ENCODE data around the gene CHRNG.

The CHRNG gene

GRCh38 chr2:232519581-232520438, 19.7 kb upstream of the CHRNG start, which contains the start of gene PRSS56:
Gene PRSS56, plus strand, starts transcription at chr2:232520388. Its CDS starts 211 bp downstream, at chr2:232520599.
- no peak within 1 kb of the TSS for H3K27ac ChIP-seq
- TF ChIP-seq, protein P1, sequence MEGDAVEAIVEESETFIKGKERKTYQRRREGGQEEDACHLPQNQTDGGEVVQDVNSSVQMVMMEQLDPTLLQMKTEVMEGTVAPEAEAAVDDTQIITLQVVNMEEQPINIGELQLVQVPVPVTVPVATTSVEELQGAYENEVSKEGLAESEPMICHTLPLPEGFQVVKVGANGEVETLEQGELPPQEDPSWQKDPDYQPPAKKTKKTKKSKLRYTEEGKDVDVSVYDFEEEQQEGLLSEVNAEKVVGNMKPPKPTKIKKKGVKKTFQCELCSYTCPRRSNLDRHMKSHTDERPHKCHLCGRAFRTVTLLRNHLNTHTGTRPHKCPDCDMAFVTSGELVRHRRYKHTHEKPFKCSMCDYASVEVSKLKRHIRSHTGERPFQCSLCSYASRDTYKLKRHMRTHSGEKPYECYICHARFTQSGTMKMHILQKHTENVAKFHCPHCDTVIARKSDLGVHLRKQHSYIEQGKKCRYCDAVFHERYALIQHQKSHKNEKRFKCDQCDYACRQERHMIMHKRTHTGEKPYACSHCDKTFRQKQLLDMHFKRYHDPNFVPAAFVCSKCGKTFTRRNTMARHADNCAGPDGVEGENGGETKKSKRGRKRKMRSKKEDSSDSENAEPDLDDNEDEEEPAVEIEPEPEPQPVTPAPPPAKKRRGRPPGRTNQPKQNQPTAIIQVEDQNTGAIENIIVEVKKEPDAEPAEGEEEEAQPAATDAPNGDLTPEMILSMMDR (IDR thresholded peaks at IDR 0.05), result no peak
- TF ChIP-seq ZFX (IDR thresholded peaks at IDR 0.05; ENCODE audit: borderline replicate concordance), result no peak

- TF ChIP-seq, protein P1 (IDR thresholded peaks at IDR 0.05), result no peak
- TF ChIP-seq ZFX (IDR thresholded peaks at IDR 0.05; ENCODE audit: borderline replicate concordance), result no peak
Observed at GRCh38 chr2:232520489-232520888, 19.0 kb upstream of the CHRNG start.

GRCh38 chr2:232521098-232521497, 18.4 kb upstream of the CHRNG start:
- TF ChIP-seq, protein P1 (IDR thresholded peaks at IDR 0.05), result no peak
- TF ChIP-seq ZFX (IDR thresholded peaks at IDR 0.05; ENCODE audit: borderline replicate concordance), result no peak
- no peak overlapping the region for H3K27ac ChIP-seq

More at GRCh38 chr2:232520489-232520888, 19.0 kb upstream of the CHRNG start:
- H3K27ac ChIP-seq, result no peak overlapping the region

GRCh38 chr2:232521959-232522622, 17.4 kb upstream of the CHRNG start:
- TF ChIP-seq ZFX (IDR thresholded peaks at IDR 0.05; ENCODE audit: borderline replicate concordance), result no peak
- TF ChIP-seq, protein P1 (IDR thresholded peaks at IDR 0.05), result peak; percentile 92
- no peak overlapping the region for H3K27ac ChIP-seq

DNA sequence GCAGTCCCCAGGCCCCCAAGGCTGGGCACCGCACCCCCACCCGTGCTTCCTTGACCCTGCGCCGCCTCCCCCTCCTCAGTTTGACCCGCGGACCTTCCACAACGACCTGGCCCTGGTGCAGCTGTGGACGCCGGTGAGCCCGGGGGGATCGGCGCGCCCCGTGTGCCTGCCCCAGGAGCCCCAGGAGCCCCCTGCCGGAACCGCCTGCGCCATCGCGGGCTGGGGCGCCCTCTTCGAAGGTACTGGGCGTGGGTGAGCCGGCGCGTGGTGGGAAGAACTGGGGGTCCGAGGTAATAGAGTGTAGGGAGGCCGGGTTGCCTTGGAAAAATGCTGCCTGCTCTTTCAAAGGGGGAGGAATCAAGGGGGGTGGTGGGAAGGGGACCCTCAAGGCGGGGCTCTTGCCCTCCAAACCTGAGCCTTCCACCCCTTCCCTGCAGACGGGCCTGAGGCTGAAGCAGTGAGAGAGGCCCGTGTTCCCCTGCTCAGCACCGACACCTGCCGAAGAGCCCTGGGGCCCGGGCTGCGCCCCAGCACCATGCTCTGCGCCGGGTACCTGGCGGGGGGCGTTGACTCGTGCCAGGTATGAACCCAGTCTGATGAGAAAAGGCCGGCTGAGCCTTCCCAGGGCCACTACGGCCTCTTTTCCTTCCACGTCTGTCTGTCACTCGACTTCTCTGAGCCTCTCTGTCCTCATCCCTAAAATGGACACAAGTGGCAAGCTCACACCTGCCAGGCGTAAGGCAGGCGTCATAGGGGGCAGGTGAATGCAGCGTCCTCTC, 16.7 kb upstream of the CHRNG start:
- TF ChIP-seq ZFX (IDR thresholded peaks at IDR 0.05; ENCODE audit: borderline replicate concordance), result no peak
- TF ChIP-seq, protein P1 (IDR thresholded peaks at IDR 0.05), result no peak
- H3K27ac ChIP-seq, result no peak overlapping the region

DNA sequence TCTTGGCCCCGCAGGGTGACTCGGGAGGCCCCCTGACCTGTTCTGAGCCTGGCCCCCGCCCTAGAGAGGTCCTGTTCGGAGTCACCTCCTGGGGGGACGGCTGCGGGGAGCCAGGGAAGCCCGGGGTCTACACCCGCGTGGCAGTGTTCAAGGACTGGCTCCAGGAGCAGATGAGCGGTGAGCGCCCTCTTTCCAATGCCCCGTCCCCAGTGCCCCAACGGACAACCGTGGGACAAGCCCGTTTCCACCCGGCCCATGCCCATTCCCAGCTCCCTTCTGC, 16.1 kb upstream of the CHRNG start:
- H3K27ac ChIP-seq, result no peak overlapping the region
- TF ChIP-seq, protein P1 (IDR thresholded peaks at IDR 0.05), result no peak
- no peak for TF ChIP-seq ZFX (IDR thresholded peaks at IDR 0.05; ENCODE audit: borderline replicate concordance)
